ENCODE data around the gene PTCRA.

PTCRA gene

GRCh38 chr6:42969431-42969830, 53.6 kb downstream of the PTCRA start:
- no peaks in the 10 kb centered on the region for H3K79me1 ChIP-seq (ENCODE audit: low read length)
- H4K91ac ChIP-seq (ENCODE audit: low read depth, low read length) = no peak overlapping the region
- H3K79me2 ChIP-seq (ENCODE audit: control insufficient read depth, insufficient read depth, low read length, poor library complexity) = no peaks in the 10 kb centered on the region
- H2BK12ac ChIP-seq (ENCODE audit: low read length) = no peak overlapping the region
- H3K36me3 ChIP-seq (ENCODE audit: control insufficient read depth in 1 of 2, insufficient read depth in 2 of 2, low read length in 2 of 2) = peaks cover 23 to 37% of the 10 kb centered on the region in 2 experiments
- H4K8ac ChIP-seq (ENCODE audit: low read depth, low read length) = no peak overlapping the region
- H3K9ac ChIP-seq (ENCODE audit: low read length) = no peak overlapping the region
- H3K23ac ChIP-seq (ENCODE audit: low read length) = no peak overlapping the region
- no CpG with 5 or more reads among the region's 2 CpGs for WGBS (ENCODE audit: extremely low coverage, insufficient coverage, insufficient read length)
- no peak overlapping the region for H3K4me3 ChIP-seq (ENCODE audit: low read depth, low read length)
- no peak overlapping the region for H3K14ac ChIP-seq (ENCODE audit: low read length)
- H4K12ac ChIP-seq (ENCODE audit: low read depth, low read length) = no peak overlapping the region
- no peak overlapping the region for H3K4ac ChIP-seq (ENCODE audit: low read depth, low read length)
- no peak overlapping the region for H2BK120ac ChIP-seq (ENCODE audit: insufficient read depth, low read length, poor library complexity)
- no peak overlapping the region for H3K18ac ChIP-seq (ENCODE audit: low read length)
- DNase-seq = no peak
- H2AK5ac ChIP-seq (ENCODE audit: low read length) = no peak overlapping the region
- H3K4me1 ChIP-seq (ENCODE audit: control insufficient read depth in 1 of 2, insufficient read depth in 2 of 2, low read length in 2 of 2) = peaks cover 7 to 8% of the 10 kb centered on the region in 2 experiments
- no peak overlapping the region for H3K4me2 ChIP-seq (ENCODE audit: low read length)
- H2BK5ac ChIP-seq (ENCODE audit: low read depth, low read length, poor library complexity) = no peak overlapping the region
- H3K9me3 ChIP-seq (ENCODE audit: insufficient read depth, low read depth, low read length) = no peaks in the 10 kb centered on the region
- no peak overlapping the region for H2AFZ ChIP-seq (ENCODE audit: insufficient read depth, low read length, poor library complexity)
- H3K27ac ChIP-seq (ENCODE audit: low read depth, low read length) = no peak overlapping the region
- no peaks in the 10 kb centered on the region for H3K27me3 ChIP-seq (ENCODE audit: insufficient read depth, low read length)

- no CpG with 5 or more reads among the region's 4 CpGs for WGBS (ENCODE audit: extremely low coverage, insufficient coverage, insufficient read length)
- no peak for DNase-seq
- H3K4me3 ChIP-seq (ENCODE audit: low read depth, low read length) = no peak overlapping the region
- no peak overlapping the region for H2AFZ ChIP-seq (ENCODE audit: insufficient read depth, low read length, poor library complexity)
- H4K91ac ChIP-seq (ENCODE audit: low read depth, low read length) = no peak overlapping the region
- H3K9me3 ChIP-seq (ENCODE audit: insufficient read depth, low read depth, low read length) = no peaks in the 10 kb centered on the region
- H3K4me2 ChIP-seq (ENCODE audit: low read length) = no peak overlapping the region
- no peak overlapping the region for H2BK5ac ChIP-seq (ENCODE audit: low read depth, low read length, poor library complexity)
- H3K18ac ChIP-seq (ENCODE audit: low read length) = no peak overlapping the region
- no peak overlapping the region for H3K14ac ChIP-seq (ENCODE audit: low read length)
- H2BK12ac ChIP-seq (ENCODE audit: low read length) = no peak overlapping the region
- no peak overlapping the region for H2BK120ac ChIP-seq (ENCODE audit: insufficient read depth, low read length, poor library complexity)
- H4K12ac ChIP-seq (ENCODE audit: low read depth, low read length) = no peak overlapping the region
- no peaks in the 10 kb centered on the region for H3K27me3 ChIP-seq (ENCODE audit: insufficient read depth, low read length)
- H3K79me1 ChIP-seq (ENCODE audit: low read length) = no peaks in the 10 kb centered on the region
- no peak overlapping the region for H2AK5ac ChIP-seq (ENCODE audit: low read length)
- H3K23ac ChIP-seq (ENCODE audit: low read length) = no peak overlapping the region
- H4K8ac ChIP-seq (ENCODE audit: low read depth, low read length) = no peak overlapping the region
- no peak overlapping the region for H3K27ac ChIP-seq (ENCODE audit: low read depth, low read length)
- no peaks in the 10 kb centered on the region for H3K79me2 ChIP-seq (ENCODE audit: control insufficient read depth, insufficient read depth, low read length, poor library complexity)
- peaks cover 7 to 8% of the 10 kb centered on the region in 2 experiments for H3K4me1 ChIP-seq (ENCODE audit: control insufficient read depth in 1 of 2, insufficient read depth in 2 of 2, low read length in 2 of 2)
- H3K36me3 ChIP-seq (ENCODE audit: control insufficient read depth in 1 of 2, insufficient read depth in 2 of 2, low read length in 2 of 2) = peaks cover 20 to 33% of the 10 kb centered on the region in 2 experiments
- H3K9ac ChIP-seq (ENCODE audit: low read length) = no peak overlapping the region
- H3K4ac ChIP-seq (ENCODE audit: low read depth, low read length) = no peak overlapping the region
Observed at GRCh38 chr6:42969934-42970333, 54.1 kb downstream of the PTCRA start.

GRCh38 chr6:42970871-42971612, 55.2 kb downstream of the PTCRA start:
- Histone ChIP-seq H4K12ac (ENCODE audit: low read depth, low read length) (no peak overlapping the region), H2BK5ac (ENCODE audit: low read depth, low read length, poor library complexity) (no peak overlapping the region), H2BK120ac (ENCODE audit: insufficient read depth, low read length, poor library complexity) (no peak overlapping the region), H4K91ac (ENCODE audit: low read depth, low read length) (no peak overlapping the region), H2AFZ (ENCODE audit: insufficient read depth, low read length, poor library complexity) (no peak overlapping the region), H3K4me3 (ENCODE audit: low read depth, low read length) (no peak overlapping the region), H3K27ac (ENCODE audit: low read depth, low read length) (no peak overlapping the region), H3K9ac (ENCODE audit: low read length) (no peak overlapping the region), H3K79me1 (ENCODE audit: low read length) (no peaks in the 10 kb centered on the region), H3K36me3 (ENCODE audit: control insufficient read depth in 1 of 2, insufficient read depth in 2 of 2, low read length in 2 of 2) (peaks cover 13 to 25% of the 10 kb centered on the region in 2 experiments), H3K14ac (ENCODE audit: low read length) (no peak overlapping the region), H3K4me1 (ENCODE audit: control insufficient read depth in 1 of 2, insufficient read depth in 2 of 2, low read length in 2 of 2) (peaks cover 7 to 8% of the 10 kb centered on the region in 2 experiments), H2AK5ac (ENCODE audit: low read length) (no peak overlapping the region), H3K18ac (ENCODE audit: low read length) (no peak overlapping the region), H2BK12ac (ENCODE audit: low read length) (no peak overlapping the region), H3K27me3 (ENCODE audit: insufficient read depth, low read length) (no peaks in the 10 kb centered on the region), H3K4ac (ENCODE audit: low read depth, low read length) (no peak overlapping the region), H3K4me2 (ENCODE audit: low read length) (no peak overlapping the region), H3K9me3 (ENCODE audit: insufficient read depth, low read depth, low read length) (no peaks in the 10 kb centered on the region), H3K79me2 (ENCODE audit: control insufficient read depth, insufficient read depth, low read length, poor library complexity) (no peaks in the 10 kb centered on the region), H4K8ac (ENCODE audit: low read depth, low read length) (no peak overlapping the region), H3K23ac (ENCODE audit: low read length) (no peak overlapping the region)
- no CpG with 5 or more reads among the region's 4 CpGs for WGBS (ENCODE audit: extremely low coverage, insufficient coverage, insufficient read length)
- peak in 1 of 2 donors; percentile 8 for DNase-seq

- no peaks in the 10 kb centered on the region for H3K27me3 ChIP-seq (ENCODE audit: insufficient read depth, low read length)
- no peak overlapping the region for H3K4me2 ChIP-seq (ENCODE audit: low read length)
- no peaks in the 10 kb centered on the region for H3K9me3 ChIP-seq (ENCODE audit: insufficient read depth, low read depth, low read length)
- H3K14ac ChIP-seq (ENCODE audit: low read length) = no peak overlapping the region
- no CpG with 5 or more reads among the region's 3 CpGs for WGBS (ENCODE audit: extremely low coverage, insufficient coverage, insufficient read length)
- peaks cover 7 to 19% of the 10 kb centered on the region in 2 experiments for H3K36me3 ChIP-seq (ENCODE audit: control insufficient read depth in 1 of 2, insufficient read depth in 2 of 2, low read length in 2 of 2)
- peaks cover 7 to 8% of the 10 kb centered on the region in 2 experiments for H3K4me1 ChIP-seq (ENCODE audit: control insufficient read depth in 1 of 2, insufficient read depth in 2 of 2, low read length in 2 of 2)
- no peaks in the 10 kb centered on the region for H3K79me1 ChIP-seq (ENCODE audit: low read length)
- no peak overlapping the region for H2AK5ac ChIP-seq (ENCODE audit: low read length)
- no peak overlapping the region for H3K18ac ChIP-seq (ENCODE audit: low read length)
- no peaks in the 10 kb centered on the region for H3K79me2 ChIP-seq (ENCODE audit: control insufficient read depth, insufficient read depth, low read length, poor library complexity)
- no peak overlapping the region for H3K27ac ChIP-seq (ENCODE audit: low read depth, low read length)
- H4K91ac ChIP-seq (ENCODE audit: low read depth, low read length) = no peak overlapping the region
- no peak overlapping the region for H3K23ac ChIP-seq (ENCODE audit: low read length)
- H3K9ac ChIP-seq (ENCODE audit: low read length) = no peak overlapping the region
- H4K8ac ChIP-seq (ENCODE audit: low read depth, low read length) = no peak overlapping the region
- no peak overlapping the region for H2BK120ac ChIP-seq (ENCODE audit: insufficient read depth, low read length, poor library complexity)
- H2AFZ ChIP-seq (ENCODE audit: insufficient read depth, low read length, poor library complexity) = no peak overlapping the region
- no peak overlapping the region for H2BK5ac ChIP-seq (ENCODE audit: low read depth, low read length, poor library complexity)
- H3K4me3 ChIP-seq (ENCODE audit: low read depth, low read length) = no peak overlapping the region
- H3K4ac ChIP-seq (ENCODE audit: low read depth, low read length) = no peak overlapping the region
- no peak for DNase-seq
- no peak overlapping the region for H4K12ac ChIP-seq (ENCODE audit: low read depth, low read length)
- no peak overlapping the region for H2BK12ac ChIP-seq (ENCODE audit: low read length)
Observed at GRCh38 chr6:42971746-42972327, 56.0 kb downstream of the PTCRA start.
